ENCODE data around the gene JUN. TPM values are rescaled to one million over a fixed set of nuclear protein-coding genes. Genes with fewer than 3 reads are reported as not detected.

Gene JUN
- 63.7 and 79.8 TPM in 2 replicates for total RNA-seq (2014; rRNA removed)
- polyA plus RNA-seq (2012) = 38.9 TPM

DNA sequence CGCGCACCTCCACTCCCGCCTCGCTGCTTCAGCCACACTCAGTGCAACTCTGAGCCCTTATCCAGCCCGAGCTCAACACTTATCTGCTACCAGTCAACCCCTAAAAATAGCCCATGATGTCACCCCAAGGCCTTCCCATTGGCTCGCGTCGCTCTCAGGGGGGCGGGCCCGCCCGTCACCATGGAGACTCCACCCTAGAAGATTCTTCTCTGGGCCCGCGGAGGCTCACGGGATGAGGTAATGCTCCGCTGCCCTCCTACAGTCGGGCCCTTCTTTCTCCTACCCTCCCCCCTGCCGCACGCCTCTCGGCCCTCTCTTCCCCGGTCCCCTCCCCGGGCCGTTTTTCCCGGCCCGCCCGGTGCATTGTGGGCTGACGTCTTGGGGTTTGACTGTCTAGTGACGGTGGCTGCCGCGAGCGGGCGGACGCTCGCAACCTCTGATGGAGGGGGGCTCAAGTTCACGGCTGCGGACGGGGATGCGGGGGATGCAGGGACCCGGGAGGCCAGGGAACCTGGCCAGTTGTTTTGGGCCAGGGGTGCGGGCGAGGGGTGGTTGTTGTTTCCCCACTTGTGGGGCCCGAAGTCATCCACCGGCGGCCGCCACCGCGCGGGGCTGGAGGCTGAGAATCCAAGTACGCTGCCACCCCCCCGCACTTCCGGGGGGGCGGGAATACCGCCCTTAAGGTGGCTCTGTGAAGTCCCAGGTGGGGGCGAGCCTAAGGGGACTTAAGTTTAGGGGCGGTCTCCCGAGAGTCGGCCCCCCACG, at the start of gene JUN:
Gene JUN (minus strand): TSS at position 55 of the 765 bp plus-strand sequence. CDS start 977 bp downstream, outside the sequence.
- peak; percentile 99 for DNase-seq (ENCODE audit: low read depth)

DNA sequence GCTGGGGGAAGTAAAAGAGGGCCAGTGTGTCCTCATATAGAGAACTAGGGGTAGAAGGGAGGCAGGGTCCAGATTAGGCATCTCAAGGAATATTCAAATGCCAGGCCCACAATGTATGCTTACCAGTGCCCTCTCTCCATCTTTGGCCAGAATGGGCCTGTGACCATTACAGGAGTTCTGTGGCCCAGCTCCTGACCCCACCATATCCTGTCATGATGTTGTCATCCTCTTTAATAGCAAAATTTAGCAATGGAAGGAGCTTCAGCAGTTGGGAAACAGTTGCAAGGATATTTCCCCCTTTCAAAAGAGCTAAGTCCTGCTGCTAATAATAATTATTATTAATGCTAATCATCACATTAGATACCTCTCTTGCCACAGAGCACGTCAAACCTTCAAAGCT, 49.3 kb upstream of the JUN start:
- no peak for DNase-seq (ENCODE audit: low read depth)

DNA sequence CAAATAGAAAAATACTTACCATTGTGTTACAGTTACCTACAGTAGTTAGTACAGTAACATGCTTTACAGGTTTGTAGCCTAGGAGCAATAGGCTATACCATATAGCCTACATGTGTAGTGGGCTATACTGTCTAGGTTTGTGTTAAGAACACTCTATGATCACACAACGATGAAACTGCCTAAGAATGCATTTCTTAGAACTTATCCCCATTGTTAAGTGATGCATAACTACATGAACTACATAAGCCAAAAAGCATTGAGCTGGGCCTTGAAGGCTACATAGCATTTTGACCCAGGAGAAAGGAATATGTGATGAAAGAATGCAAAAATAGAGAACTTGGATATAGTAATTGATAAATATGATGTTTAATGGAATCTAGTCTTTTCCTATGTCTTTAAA, 46.4 kb upstream of the JUN start:
- no peak for DNase-seq (ENCODE audit: low read depth)

DNA sequence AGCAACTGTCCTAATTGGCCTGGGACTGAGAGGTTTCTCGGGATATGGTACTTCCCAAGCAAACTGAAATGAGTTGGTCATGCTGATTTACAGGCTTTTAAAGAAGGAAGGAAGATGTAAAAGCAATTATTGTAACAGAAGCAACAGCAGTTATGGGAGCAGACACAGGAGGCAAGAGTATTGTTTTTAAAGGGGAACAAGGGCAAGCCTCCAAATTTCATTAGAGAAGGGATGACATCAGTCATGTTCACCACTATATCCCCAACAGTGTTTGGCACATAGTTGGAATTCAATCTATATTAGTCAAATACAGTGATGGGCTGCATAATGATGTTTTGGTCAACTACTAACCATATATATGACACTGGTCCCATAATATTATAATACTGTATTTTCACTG, 46.0 kb upstream of the JUN start:
- peak; percentile 48 for DNase-seq (ENCODE audit: low read depth)

DNA sequence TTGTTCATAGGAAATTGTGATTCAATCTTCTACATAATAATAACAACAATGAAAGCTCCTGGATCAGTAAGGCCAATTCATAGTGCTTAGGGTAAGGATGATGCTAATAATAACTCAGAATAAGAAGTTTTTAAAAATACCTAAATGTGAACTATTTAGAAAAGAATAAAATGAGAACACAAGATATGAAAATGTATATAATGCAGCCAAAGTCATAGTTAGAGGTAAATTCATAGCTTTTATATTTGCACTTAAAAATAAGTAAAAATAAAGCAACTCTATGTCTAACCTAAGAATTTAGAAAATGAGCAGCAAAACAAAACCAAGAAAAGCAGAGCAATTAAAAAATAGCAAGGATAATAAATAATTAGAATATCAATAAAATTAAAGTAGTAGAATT, 43.5 kb upstream of the JUN start:
- no peak for DNase-seq (ENCODE audit: low read depth)

DNA sequence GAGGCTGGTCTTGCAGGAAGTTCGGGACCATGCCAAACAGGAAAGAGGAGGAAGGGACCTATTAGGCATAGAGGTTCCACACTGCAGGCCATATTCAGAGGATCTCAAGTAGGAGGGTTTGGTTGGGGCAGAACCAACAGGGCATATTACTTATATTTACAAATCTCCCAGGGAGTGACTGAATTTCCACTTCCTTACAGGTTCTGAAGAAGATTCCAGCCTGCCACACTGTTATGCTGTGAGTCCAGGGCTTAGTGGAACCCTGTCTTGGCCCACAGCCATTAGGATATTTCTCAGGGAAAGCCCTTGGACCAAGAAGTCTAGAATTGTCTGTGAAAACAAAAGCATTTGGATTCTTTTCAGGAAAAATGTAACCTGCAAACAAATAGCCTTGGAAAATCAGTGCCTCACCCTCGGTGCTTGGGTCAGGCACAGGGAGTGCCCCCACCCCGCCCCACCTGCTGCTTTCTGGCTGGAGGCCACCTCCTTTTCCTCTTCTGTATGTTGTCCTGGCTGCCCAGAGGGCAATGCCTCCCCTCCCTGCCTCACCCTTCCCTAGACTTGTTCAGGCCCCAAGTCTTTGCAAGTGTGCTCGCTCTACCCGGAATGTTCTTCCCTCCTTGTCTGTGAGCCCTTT, 41.0 kb upstream of the JUN start:
- no peak for DNase-seq (ENCODE audit: low read depth)

DNA sequence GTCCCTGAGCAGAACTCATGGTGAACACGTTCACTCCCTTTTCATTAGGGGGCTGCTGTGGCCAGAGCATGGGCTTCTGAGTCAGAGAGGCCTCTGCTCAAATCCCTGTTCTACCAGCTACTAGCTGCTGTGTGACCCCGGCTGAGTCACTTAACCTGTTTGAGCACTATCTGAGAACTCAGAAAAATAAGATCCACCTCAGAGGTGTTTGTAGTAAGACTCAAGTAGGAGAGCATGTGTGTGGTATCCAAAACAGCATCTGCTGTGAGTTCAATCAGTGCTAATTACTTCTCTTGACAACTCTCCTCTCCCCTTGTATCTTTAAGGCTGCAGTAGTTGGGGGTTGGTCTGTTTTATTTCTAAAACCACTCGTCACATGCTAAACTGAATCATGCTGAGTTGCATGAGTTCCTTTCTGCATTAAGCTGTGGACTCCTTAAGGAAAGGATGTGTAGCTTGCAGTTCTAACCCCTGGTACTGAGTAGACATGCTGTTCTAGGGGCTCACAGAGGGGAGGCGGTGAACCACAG, 39.7 kb upstream of the JUN start:
- peak; percentile 92 for DNase-seq (ENCODE audit: low read depth)

DNA sequence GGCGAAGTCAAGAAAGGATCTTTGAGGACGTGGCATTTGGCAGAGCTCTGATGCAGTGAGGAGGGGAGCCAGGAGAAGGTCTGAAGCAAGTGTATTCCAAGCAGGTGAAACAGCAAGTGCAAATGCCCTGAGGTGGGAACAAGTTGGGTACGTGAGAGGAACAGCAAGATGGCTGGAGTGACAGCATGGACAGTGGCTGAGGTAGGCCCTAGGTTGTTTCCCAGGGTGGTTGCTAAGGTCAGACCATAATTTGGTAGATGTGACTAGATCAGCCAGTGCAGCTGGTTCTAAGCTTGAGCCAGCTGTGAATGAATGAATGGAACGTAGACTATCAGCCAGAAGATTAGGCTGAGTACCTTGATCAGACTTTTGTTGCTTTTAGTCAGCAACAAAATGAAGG, 37.5 kb upstream of the JUN start:
- DNase-seq (ENCODE audit: low read depth) = no peak

DNA sequence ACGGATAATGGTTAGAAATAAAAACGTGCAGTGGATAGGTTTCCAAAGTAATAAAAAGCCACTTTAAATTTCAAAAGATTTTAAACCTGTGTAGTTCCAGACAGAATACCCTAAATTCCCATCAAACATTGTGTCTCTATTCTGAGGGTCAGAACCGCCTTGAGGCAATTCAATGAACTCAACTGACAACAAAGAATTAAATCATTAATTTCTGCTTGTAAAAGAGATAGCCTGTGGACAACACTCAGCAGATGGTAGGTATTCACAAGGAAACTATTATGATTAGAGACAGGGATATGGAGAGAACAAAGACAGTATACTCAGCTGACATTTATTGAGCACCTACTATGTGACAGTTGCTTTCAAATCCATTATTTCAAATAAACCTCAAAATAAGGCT, 35.1 kb upstream of the JUN start:
- DNase-seq (ENCODE audit: low read depth) = no peak

DNA sequence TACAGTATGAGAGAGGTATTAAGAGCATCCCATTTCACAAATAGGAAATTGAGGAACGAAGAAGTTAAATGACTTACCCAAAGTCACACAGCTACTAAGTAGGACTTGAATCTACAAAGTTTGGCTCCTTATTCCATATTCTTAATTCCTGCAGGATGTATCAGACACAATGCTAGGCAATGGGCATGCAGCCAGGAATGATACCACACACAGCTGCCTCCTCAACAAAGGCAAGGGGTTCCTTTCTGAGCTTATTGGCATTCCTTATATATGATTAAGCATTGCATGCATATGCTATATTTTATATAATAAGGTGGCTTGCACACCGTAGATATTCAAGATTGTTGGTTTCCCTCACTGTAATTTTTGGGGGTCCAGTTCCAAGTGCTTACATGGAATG, 34.2 kb upstream of the JUN start:
- DNase-seq (ENCODE audit: low read depth) = peak; percentile 92

DNA sequence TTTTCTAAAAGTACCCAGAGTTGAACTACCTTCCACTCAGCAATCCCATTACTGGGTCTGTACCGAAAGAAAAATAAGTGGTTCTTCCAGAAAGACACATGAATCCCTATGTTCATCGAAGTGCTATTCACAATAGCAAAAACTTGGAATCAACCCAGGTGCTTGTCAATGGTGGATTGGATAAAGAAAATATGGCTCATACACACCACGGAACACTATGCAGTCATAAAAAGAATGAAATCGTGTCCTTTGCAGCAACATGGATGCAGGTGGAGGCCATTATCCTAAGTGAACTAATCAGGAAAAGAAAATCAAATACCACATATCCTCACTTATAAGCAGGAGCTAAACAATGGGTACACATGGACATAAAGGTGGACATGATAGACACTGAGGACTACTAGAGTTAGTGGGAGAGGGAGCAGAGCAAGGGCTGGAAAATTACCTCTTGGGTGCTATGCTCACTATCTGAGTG, 32.9 kb upstream of the JUN start:
- peak; percentile 23 for DNase-seq (ENCODE audit: low read depth)

DNA sequence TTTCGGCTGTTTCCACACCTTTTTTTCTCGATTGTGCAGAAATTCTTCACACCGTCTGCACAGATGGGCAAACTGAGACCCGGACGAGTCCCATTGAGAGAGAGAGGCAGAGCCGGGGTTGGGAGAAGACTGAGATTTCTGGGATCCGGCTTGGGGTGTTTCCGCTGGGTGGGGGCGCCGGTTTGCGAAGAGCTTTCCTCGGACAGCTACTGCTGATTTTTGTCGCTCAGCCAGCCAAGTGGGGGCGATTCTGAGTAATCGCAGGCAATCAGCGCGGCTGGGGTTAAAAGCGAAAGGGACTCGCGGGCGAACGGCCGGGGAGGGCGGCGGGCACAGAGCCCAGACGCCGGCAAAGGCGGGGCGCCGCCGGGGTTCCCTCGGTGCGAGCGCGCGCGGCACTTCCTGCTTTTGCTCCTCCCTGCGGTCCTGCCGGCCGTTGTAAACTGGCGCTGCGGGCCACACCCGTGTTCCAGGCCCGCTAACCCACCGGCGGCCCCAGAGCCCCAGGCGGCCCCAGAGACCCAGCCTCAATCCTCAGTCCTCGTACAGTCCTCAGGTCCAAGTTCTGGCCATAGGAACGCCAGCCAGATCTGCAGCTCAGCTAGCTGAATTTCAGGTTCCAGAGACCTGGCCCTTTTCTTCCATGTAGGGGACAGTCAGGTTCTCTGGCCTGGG, 32.4 kb upstream of the JUN start:
- peak; percentile 93 for DNase-seq (ENCODE audit: low read depth)

DNA sequence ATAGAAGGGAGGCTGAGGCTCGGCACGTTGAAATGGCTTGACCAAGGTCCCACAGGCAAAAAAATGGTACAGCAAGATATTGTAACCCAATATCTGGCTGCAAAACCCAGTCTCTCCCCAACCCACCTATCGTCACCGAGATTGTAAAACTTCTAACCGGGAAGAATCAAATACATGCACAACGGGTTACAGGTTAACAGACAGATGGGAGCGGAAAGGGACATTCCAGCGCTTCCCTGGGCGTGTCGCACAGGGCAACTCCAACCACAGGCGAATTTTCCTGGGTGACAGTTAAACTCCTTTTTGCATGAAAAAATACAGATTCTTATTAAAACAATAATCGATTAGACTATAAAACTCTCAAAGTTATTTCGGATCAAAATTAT, 31.8 kb upstream of the JUN start:
- DNase-seq (ENCODE audit: low read depth) = no peak

DNA sequence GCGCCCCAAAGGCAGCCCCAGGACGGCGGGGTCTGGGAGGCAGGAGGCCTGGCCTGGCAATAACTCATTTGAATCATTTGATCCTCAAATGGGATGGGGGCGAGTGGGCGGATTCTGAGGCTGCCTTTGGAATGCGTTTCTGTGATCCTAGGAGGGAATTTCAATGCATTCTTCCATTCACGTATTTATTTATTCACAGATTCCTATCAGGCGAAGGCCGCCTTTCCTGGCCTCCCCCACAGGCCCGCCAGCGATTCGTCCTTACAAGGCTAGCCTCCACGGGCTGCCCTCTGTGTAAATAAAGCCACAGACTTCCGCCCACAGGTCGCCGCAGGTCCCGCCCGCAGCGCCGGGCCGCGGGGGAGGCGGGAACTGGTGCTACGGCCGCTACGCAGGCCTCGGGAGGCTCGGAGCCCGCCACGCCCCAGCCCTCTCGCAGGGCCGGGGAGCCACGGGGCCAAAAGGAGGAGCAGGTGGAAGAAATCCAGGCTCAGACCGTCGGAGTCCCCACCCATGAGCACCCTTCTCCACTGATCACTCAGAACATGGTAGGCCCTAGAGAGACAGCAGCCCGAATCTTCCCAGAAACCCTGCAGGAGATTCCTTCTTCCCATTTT, 31.3 kb upstream of the JUN start:
- DNase-seq (ENCODE audit: low read depth) = peak; percentile 79

DNA sequence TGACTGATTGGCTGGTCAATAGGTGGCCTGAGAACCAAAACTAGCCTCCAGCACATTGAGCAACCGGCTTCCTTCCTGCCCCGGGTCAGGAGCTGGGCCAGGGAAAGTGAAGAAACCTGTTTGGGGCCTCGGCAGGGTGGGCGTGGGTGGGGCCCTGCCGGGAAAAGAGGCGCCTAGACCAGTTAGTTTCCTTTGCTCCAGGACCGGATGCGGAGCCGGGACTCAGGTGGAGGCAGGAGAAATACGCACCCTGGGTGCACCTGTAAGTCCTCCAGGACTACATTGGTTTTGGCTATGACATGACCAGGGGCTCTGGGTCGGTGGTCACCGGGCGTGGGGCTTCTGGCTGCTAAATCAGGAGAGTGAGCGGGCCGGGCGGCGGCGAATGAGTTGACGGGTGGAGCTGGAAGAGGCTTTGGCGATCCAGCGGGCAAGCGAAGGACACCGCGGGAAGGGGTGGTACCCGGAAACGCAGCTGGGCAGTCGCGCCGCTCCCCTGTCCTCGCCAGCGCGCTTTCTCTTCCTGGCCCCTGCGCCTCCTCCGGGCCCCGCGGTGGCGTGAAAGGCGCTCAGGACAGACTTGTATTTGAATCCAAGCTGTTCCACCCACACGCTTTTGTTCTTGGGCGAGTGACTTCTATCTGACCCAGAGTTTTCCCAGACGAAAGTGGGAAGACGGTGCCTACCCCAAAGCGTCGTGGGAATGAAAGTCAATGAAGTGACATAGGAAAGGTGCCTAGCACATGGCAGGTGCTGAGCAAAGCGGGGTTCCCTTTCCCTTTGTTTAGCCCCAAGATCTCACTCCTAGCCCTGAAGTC, 30.6 kb upstream of the JUN start:
- DNase-seq (ENCODE audit: low read depth) = no peak

DNA sequence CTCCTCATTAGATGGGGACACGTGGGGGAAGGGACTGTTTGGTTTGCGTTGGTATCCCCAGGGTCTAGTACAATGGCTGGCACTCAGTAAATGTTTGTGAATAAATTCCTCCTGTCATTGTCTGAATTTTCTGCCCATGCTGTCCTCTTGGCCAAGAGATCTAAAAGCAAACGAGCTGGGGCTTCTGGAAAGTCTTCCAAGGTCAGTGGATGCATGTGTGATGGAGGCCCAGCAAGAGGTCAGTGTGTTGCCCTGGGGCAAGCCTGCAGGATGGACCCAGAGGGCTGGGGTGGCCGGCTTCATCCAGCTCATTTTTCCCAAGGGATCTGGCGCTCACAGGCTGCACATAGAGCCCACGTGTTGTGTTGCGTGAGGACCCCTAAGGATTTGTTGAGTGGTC, 30.0 kb upstream of the JUN start:
- DNase-seq (ENCODE audit: low read depth) = no peak

DNA sequence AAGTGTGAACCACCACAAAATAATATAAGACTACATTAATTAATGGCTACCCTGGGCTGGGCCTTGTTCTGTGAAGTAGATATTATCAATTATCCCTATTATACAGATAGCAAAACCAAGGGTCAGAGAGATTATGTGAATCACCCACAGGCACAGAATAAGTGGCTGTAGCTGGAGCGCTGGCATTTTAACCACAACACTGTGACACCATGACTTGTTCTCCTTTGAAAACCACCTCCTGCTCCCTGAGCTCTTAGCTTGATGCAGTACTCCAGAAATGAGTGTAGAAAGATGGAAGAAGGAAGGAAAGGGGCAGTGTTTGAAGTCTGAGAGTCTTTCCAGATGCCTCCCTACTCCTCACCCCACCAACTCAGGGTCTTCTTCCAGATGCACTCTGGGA, 29.5 kb upstream of the JUN start:
- peak; percentile 13 for DNase-seq (ENCODE audit: low read depth)

DNA sequence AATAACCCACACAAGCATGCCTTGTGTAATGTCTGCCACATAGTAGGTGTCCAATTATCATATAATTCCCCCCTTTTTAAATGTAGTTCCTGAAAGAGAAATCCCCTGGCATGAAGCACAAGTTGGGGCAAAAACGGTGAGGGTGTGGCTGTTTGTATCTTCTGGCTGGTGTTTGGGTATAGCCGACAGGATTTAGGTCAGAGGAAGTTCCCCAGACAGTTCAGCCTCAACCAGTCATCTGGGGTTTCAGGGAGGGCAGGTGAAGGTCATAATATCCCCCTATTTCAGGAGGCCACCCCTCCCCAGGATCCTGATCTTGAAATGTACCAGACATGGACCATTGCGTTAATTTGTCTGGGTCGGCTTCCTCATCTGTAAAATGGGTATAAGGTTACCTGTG, 29.1 kb upstream of the JUN start:
- DNase-seq (ENCODE audit: low read depth) = no peak

DNA sequence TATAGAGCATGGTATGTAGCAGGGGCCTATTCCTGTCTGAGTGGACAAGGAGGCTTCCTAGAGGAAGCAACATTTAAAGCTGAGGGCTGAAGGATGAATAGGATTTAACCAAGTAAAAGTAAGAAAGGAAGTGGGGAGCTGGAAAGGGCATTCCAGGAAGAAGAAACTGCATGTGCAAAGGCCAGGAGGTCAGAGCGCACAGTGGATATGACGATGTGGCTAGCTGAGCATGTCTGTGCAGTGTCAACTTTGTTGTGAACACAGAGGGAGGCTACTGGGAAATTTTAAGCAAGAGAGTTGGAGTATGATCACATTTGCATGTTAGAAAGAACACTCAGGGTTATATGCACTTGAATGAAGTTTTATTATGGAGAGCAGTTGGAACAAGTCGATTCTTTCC, 28.6 kb upstream of the JUN start:
- DNase-seq (ENCODE audit: low read depth) = no peak

DNA sequence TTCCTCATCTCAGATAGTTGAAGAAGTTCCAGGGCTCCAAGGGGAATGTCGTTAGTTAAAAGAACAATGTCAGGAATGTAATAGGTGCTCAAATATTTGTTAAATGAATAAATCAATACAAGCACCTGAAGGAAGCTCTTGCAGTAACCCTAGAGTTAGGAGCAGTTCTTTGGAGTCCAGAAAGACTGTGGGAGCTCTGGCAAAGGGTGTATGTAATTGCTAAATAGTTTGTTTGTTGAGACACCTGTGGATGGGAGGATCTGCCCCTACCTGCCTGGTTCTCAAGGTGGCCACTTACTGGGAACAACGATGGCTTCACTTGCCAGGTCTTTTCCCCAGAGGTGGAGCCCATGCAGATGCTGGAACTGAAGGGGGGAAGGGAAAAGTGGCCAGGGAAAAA, 27.5 kb upstream of the JUN start:
- no peak for DNase-seq (ENCODE audit: low read depth)
